T-helper 1 cell treated with Interleukin-12 subunit alpha and Interleukin-12 subunit beta and Interleukin-4 antibody, amounts not matched to agents 30 ng/mL and 1 ng/mL, for 36 hours (primary cell): ENCODE data around the gene ADAM19. TPM values are rescaled to one million over a fixed set of nuclear protein-coding genes. Genes with fewer than 3 reads are reported as not detected.
"Not testable (repeated sequence)": the region's sequence is repeated elsewhere in the genome, so short reads cannot be mapped to it uniquely, and the experiment has no call there.

Experiments used
- intact Hi-C: fragments of 100-400 bp; cut with micrococcal nuclease; formaldehyde crosslinking; loops from one replicate; pipeline ENCODE4 v1.15.1; 2024
- total RNA-seq: library from RNA; stranded (reverse); gene quantifications from 2 replicates; pipeline ENCODE4 v1.2.3, GENCODE V29; 2022

The ADAM19 gene
- total RNA-seq, 1 donor from 2014 or later: 667 TPM

DNA sequence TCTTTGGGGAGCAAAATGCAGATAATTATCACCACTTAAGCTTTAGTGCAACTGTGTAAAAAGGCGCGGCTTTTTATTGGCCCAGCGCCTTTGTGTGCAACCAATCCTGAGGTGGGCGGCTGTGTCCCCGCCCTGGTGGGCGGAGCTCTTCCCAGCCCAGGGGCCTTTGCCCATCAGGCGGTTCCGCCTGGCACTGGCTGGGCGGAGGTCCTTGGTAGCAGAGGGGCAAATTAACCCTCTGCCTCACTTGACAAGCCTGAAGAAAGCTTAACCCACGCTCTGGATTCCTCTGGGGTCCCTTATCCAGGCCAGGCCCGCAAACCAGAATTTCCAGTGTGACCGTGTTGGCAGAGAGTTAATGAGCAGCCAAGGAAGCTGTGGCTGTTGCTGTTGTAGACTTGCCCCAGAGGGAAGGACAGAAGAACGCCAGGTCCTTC is 128.4 kb downstream of the ADAM19 start:
- intact Hi-C loops: no loop called here

- intact Hi-C loops: no loop called here
Observed at GRCh38 chr5:157446412-157446935, 129.1 kb downstream of the ADAM19 start.

GRCh38 chr5:157445745-157446411 is 129.7 kb downstream of the ADAM19 start:
- intact Hi-C loops: no loop called here

DNA sequence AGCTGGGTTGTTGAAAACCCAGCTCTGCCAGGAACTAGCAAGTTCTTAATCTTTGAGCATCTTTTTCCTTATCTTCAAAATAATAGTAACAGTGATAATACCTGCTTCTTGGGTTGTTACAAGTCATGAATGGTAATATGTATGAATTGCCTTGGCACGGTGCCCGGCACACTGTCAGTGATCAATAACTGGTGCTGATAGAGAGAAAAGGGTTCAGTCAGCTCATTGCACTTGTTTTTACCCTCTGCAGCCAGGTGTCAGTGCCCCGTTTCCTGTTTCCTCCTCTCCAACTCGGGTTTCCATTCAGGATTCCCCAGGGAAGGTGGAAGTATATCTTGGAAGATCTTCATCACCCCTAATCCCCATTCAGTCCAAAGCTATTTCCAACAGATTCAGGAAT is 131.4 kb downstream of the ADAM19 start:
- intact Hi-C loops: no loop called here

DNA sequence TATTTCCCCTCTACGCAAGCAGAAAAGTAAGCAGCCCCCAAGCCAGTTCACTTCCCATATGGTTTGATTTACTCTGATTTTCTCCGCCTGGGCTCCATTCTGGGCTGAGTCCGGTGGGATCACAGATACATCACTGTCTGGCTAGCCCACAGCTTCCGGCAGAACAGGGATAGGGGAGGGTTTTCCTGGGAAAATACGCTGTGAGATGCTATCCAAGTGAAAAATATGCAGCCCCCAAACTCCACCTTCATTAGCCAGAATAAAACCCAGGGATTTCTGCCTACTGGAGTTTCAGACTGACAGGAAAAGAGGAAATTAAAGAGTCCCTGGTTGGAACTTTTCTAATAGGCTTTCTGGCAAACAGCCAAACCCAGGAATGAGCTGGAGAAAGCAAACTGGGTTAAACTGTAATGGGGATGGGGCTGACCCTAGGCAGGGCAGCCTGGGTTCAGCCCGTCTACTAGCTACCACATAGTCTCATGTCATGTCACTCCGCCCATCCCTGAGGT is 132.5 kb downstream of the ADAM19 start:
- intact Hi-C loops: no loop called here

DNA sequence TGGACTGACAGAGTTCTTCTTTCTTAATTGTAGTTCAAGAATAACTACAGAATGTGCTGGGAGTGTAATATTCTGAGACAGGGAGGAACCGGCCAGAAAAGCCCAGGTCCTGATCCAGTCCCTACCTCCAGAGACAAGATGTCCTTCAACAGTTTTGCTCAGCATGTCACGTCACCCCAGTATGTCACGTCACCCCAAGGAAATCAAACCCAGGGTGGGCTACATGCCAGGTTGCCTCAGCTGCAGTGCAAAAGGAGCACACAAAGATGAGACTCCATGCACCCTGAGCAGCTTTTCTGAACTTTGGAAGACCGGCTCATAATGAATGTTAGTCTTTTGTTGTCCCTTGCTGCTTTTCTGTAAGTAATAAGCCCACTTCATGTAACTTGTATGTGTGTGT is 141.5 kb downstream of the ADAM19 start:
- intact Hi-C loops: no loop called here

GRCh38 chr5:157431544-157432200 is 143.9 kb downstream of the ADAM19 start:
- intact Hi-C loops: loop anchor here (1.0 kb wide), 5 partner anchors 46 to 312 kb away; partner anchors contain the start of genes LSM11 and THG1L

GRCh38 chr5:157429920-157430319 is 145.7 kb downstream of the ADAM19 start:
- intact Hi-C loops: not testable (repeated sequence)

Other genes starting within 250 kb of the ADAM19 start
- 0.54 and 1.0 TPM in 2 replicates for gene NIPAL4, start 115.6 kb downstream of the ADAM19 start, total RNA-seq
- 0.10 and 0.12 TPM in 2 replicates for gene SOX30, start 76.7 kb upstream of the ADAM19 start, total RNA-seq
- gene C5orf52, start 95.8 kb upstream of the ADAM19 start, total RNA-seq: 0.32 TPM in 1 of 2 replicates, not detected in the other
- 13.2 and 14.9 TPM in 2 replicates for gene THG1L, start 155.6 kb upstream of the ADAM19 start, total RNA-seq
- gene LSM11, start 167.9 kb upstream of the ADAM19 start, total RNA-seq: 4.6 TPM in 2 replicates